Lung (tissue), 12 donors: Measurements from ENCODE around the gene ANO1. TPM values are rescaled to one million over a fixed set of nuclear protein-coding genes. Genes with fewer than 3 reads are reported as not detected.

Experiments
- ATAC-seq: fragments of 200-7000 bp; cut with Tn5 transposase; one replicate; pipeline ENCODE4 v1.9.1; 2020; ENCODE audit warnings: moderate number of reproducible peaks; ENCODE audit not compliant: insufficient read depth, low FRiP score
- DNase-seq, 3 donors: peaks; one replicate each; pipeline ENCODE4 v3.0.0-alpha.2; 2013 to 2017
- H3K27ac ChIP-seq, 2 donors: one replicate each; pipeline ENCODE4 v1.5.1; 2013; ENCODE audit warnings: mild to moderate bottlenecking in 2 of 2, moderate library complexity in 2 of 2, control low read depth in 1 of 2, inconsistent platforms in 1 of 2, low read depth in 1 of 2, low read length in 1 of 2
- H3K27me3 ChIP-seq, 3 donors: one replicate each; pipeline ENCODE4 v1.5.1; 2013; ENCODE audit warnings: low read length in 2 of 3; ENCODE audit not compliant: control insufficient read depth in 3 of 3, insufficient read depth in 3 of 3
- H3K36me3 ChIP-seq, 4 donors: one replicate each; pipeline ENCODE4 v1.5.1; 2013; ENCODE audit warnings: low read length in 4 of 4, mild to moderate bottlenecking in 1 of 4, moderate library complexity in 1 of 4; ENCODE audit not compliant: control insufficient read depth in 4 of 4, insufficient read depth in 4 of 4
- H3K4me1 ChIP-seq, 5 donors: one replicate each; pipeline ENCODE4 v1.5.1; 2013; ENCODE audit warnings: low read length in 5 of 5, mild to moderate bottlenecking in 2 of 5, moderate library complexity in 1 of 5; ENCODE audit not compliant: control insufficient read depth in 5 of 5, insufficient read depth in 5 of 5
- H3K4me3 ChIP-seq: one replicate; pipeline ENCODE4 v1.5.1; 2013; ENCODE audit warnings: mild to moderate bottlenecking, control low read depth, moderate library complexity
- H3K9ac ChIP-seq, 2 donors: one replicate each; pipeline ENCODE4 v1.5.1; 2013; ENCODE audit warnings: low read length in 2 of 2, control low read depth in 1 of 2; ENCODE audit not compliant: insufficient read depth in 1 of 2
- H3K9me3 ChIP-seq, 4 donors: one replicate each; pipeline ENCODE4 v1.5.1; 2013; ENCODE audit warnings: low read length in 3 of 4, mild to moderate bottlenecking in 1 of 4, moderate library complexity in 1 of 4; ENCODE audit not compliant: control insufficient read depth in 4 of 4, insufficient read depth in 3 of 4
- WGBS, 2 donors: extraction: QIAGEN DNeasy Blood & Tissue Kit; methylation state at CpG; one replicate each; pipeline ENCODE4 v1.1.7; 2013; 5-methylcytosine and 5-hydroxymethylcytosine counted together
- polyA plus RNA-seq, 2 donors: library from polyadenylated mRNA; stranded (reverse); fragments of 200-250 nt; gene quantifications; one replicate each; pipeline ENCODE4 v1.2.1, GENCODE V29; 2013
- total RNA-seq, 2 donors: library from RNA; depleted of rRNA in 1 of 2; stranded (reverse); fragments of >200 nt in 1 of 2; gene quantifications; one replicate each; pipeline ENCODE4 v1.2.1, GENCODE V29; 2014 to 2021
- TF ChIP-seq, protein P1 (sequence below): IDR thresholded peaks from 2 replicates; pipeline ENCODE4 v1.5.1; 2012; ENCODE audit warnings: mild to moderate bottlenecking; ENCODE audit errors: control extremely low read depth, extremely low read depth
- donor health status: control.
- donor health status: control.
- donor health status: Bipolar disorder and iron deficiency.
- donor health status: healthy.
- donor health status: DM: yes; HTN: yes; CAD: no.

ANO1 gene
- total and polyA plus RNA-seq, 4 donors = 1.2 to 10.8 (median 5.5) TPM

DNA sequence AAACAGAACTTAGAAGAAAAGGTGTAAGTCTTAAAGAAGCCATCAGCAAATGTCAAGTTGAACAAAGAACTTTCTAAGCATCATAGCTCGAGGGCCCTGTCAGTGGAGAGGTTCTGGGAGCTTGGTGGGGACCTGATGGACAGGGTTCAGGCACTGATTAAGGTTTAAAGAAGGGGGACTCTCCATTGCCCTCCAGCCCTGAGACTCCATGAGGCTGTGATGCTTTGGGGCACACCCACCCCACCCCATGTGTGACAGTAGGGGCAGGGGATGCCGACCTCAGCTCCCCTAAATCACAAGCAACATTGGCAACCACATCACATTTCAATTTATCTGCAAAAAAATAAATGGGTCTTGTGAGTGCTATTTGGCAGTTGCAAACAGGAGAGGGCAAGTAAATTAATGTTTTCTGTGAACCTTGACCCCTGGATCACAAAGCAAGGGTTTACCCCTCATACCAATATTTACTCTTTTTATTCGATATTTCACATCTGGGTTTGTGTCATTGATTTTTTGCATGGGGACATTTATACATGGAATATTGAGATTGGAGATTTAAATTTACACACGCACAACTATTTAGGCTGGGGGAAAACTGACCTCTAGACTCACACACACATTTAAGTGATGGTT lies 37.1 kb upstream of the ANO1 start:
- Histone ChIP-seq H3K27ac (no peak overlapping the region), H3K36me3 (no peaks in the 10 kb centered on the region), H3K4me3 (no peak overlapping the region), H3K9me3 (peaks cover 0 to 20% (median 17%) of the 10 kb centered on the region in 4 donors), H3K4me1 (no peaks in the 10 kb centered on the region), H3K27me3 (no peaks in the 10 kb centered on the region), H3K9ac (no peak overlapping the region)
- ATAC-seq = no peak
- TF ChIP-seq, protein P1, sequence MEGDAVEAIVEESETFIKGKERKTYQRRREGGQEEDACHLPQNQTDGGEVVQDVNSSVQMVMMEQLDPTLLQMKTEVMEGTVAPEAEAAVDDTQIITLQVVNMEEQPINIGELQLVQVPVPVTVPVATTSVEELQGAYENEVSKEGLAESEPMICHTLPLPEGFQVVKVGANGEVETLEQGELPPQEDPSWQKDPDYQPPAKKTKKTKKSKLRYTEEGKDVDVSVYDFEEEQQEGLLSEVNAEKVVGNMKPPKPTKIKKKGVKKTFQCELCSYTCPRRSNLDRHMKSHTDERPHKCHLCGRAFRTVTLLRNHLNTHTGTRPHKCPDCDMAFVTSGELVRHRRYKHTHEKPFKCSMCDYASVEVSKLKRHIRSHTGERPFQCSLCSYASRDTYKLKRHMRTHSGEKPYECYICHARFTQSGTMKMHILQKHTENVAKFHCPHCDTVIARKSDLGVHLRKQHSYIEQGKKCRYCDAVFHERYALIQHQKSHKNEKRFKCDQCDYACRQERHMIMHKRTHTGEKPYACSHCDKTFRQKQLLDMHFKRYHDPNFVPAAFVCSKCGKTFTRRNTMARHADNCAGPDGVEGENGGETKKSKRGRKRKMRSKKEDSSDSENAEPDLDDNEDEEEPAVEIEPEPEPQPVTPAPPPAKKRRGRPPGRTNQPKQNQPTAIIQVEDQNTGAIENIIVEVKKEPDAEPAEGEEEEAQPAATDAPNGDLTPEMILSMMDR = no peak
- no peak for DNase-seq
- 88 to 93% methylated on average over 4 of the region's 4 CpGs for WGBS, 2 donors

DNA sequence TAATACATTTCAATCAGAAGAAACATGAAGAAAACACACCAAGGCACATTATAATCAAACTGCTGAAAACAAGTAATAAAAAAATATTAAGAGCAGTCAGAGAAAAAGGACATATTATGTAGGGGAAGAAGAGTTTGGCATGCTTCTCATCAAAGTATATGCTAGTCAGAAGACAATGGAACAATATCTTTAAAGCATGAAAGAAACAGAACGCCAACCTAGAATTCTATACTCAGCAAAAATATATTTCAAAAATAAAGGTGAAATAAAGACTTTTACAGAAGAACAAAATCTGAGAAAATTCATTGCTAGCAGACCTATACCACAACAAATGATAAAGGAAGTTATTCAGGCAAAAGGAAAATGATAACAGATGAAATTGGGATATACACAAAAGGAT lies 34.6 kb upstream of the ANO1 start:
- Histone ChIP-seq H3K27me3 (no peaks in the 10 kb centered on the region), H3K27ac (no peak overlapping the region), H3K9ac (no peak overlapping the region), H3K4me1 (no peaks in the 10 kb centered on the region), H3K9me3 (peaks cover 0 to 14% (median 10%) of the 10 kb centered on the region in 4 donors), H3K4me3 (no peak overlapping the region), H3K36me3 (no peaks in the 10 kb centered on the region)
- ATAC-seq = no peak
- WGBS, 2 donors = 97% methylated on average over 1 of the region's 1 CpG
- TF ChIP-seq, protein P1 = no peak
- DNase-seq = no peak

DNA sequence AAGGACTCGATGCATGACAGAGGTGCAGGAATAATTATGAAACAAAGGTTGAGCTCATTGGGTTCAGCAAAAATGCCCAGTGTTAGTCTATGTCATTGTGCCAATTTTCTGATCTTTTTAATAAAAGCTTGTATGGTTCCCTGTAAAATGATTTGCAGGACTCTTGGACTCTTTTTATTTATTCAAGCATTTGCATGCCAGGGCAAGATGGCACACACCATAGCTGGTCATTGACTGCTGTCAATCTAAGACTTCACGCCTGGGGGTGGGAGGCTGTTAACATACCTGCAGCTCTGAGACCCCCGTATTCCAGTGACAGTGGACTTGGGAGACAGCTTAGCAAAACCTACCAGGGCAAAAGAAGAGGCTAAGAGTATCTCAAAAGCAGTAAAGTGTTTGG lies 32.0 kb upstream of the ANO1 start:
- no peaks in the 10 kb centered on the region for H3K4me1 ChIP-seq
- H3K27ac ChIP-seq = no peak overlapping the region
- H3K9ac ChIP-seq = no peak overlapping the region
- no peaks in the 10 kb centered on the region for H3K36me3 ChIP-seq
- H3K9me3 ChIP-seq = peaks cover 0 to 14% (median 9%) of the 10 kb centered on the region in 4 donors
- no peaks in the 10 kb centered on the region for H3K27me3 ChIP-seq
- ATAC-seq (no peak), DNase-seq (no peak)
- TF ChIP-seq, protein P1 = no peak
- WGBS, 2 donors = 70 to 84% methylated on average over 3 of the region's 3 CpGs
- H3K4me3 ChIP-seq = no peak overlapping the region
